ENCODE data around the gene FASTKD1. TPM values are rescaled to one million over a fixed set of nuclear protein-coding genes. Genes with fewer than 3 reads are reported as not detected.
"Not testable (repeated sequence)": the region's sequence is repeated elsewhere in the genome, so short reads cannot be mapped to it uniquely, and the experiment has no call there.

The FASTKD1 gene
- polyA plus RNA-seq, 1 of the 3 experiments (the other 2 are of a cell fraction), result 8.7 TPM

DNA sequence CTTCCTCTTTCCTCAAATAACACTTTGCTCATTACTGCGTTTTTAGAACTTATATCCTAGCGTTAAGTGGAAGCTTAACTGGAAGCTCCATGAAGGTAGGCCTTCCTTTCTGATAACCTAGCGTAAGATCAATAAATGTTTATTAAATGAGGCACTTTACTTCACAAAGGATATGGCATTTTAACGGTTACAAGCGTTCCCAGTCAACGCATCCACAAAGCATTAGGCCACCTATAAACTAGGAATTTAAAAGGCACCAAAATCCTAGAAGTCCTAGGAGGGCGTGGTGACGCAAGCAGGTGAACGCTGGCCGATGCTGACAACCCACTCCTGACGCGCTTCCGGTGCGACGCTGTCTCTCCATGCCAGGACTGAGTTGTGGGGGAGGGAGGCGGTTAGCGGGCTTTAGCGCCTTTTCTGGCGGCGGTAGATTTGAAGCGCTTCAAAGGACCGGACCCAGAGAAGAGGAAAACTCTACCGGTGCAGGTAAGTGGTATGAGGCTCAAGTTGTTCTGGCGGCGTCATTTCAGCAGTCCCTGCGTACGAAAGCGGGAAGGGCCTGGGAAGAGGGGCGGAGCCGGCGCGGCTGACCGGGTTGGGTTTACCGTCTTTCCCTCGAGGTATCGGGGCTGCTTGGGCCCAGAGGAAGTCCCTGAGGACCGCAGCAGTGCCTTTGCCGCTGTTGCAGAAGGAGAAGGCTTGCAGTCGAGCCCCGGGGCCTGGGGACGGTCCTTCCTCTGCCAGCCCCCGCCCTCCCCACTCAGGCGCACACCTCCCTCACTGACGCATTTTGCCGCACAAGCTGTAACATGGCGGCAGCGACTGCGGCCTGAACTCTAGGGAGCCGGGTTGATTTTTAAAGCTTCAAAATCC, 10.6 kb upstream of the FASTKD1 start, which contains the start of gene PPIG (continued):
- TF ChIP-seq, protein P1, sequence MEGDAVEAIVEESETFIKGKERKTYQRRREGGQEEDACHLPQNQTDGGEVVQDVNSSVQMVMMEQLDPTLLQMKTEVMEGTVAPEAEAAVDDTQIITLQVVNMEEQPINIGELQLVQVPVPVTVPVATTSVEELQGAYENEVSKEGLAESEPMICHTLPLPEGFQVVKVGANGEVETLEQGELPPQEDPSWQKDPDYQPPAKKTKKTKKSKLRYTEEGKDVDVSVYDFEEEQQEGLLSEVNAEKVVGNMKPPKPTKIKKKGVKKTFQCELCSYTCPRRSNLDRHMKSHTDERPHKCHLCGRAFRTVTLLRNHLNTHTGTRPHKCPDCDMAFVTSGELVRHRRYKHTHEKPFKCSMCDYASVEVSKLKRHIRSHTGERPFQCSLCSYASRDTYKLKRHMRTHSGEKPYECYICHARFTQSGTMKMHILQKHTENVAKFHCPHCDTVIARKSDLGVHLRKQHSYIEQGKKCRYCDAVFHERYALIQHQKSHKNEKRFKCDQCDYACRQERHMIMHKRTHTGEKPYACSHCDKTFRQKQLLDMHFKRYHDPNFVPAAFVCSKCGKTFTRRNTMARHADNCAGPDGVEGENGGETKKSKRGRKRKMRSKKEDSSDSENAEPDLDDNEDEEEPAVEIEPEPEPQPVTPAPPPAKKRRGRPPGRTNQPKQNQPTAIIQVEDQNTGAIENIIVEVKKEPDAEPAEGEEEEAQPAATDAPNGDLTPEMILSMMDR (IDR thresholded peaks at IDR 0.05), result no peak
- TF ChIP-seq GABPA (IDR thresholded peaks at IDR 0.05; ENCODE audit: low read depth), result peak; percentile 87
- TF ChIP-seq, protein P2, sequence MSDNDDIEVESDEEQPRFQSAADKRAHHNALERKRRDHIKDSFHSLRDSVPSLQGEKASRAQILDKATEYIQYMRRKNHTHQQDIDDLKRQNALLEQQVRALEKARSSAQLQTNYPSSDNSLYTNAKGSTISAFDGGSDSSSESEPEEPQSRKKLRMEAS (IDR thresholded peaks at IDR 0.05; ENCODE audit: low read depth), result peak; percentile 86
- TF ChIP-seq POLR2AphosphoS5 (IDR thresholded peaks at IDR 0.05; ENCODE audit: low read depth, low read length), result peak; percentile 48
- TF ChIP-seq FOXM1 (IDR thresholded peaks at IDR 0.05; ENCODE audit: low read depth), result no peak
- TF ChIP-seq, protein P3, sequence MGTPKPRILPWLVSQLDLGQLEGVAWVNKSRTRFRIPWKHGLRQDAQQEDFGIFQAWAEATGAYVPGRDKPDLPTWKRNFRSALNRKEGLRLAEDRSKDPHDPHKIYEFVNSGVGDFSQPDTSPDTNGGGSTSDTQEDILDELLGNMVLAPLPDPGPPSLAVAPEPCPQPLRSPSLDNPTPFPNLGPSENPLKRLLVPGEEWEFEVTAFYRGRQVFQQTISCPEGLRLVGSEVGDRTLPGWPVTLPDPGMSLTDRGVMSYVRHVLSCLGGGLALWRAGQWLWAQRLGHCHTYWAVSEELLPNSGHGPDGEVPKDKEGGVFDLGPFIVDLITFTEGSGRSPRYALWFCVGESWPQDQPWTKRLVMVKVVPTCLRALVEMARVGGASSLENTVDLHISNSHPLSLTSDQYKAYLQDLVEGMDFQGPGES (IDR thresholded peaks at IDR 0.05; ENCODE audit: low read depth, low read length), result no peak
- TF ChIP-seq JUND (IDR thresholded peaks at IDR 0.05), result no peak; the same call in 1 of the 2 replicates
- peak; percentile 73; the same call in 1 of the 2 replicates for TF ChIP-seq SIN3A (IDR thresholded peaks at IDR 0.05; ENCODE audit: borderline replicate concordance, low read depth, low read length)
- TF ChIP-seq, protein P4, sequence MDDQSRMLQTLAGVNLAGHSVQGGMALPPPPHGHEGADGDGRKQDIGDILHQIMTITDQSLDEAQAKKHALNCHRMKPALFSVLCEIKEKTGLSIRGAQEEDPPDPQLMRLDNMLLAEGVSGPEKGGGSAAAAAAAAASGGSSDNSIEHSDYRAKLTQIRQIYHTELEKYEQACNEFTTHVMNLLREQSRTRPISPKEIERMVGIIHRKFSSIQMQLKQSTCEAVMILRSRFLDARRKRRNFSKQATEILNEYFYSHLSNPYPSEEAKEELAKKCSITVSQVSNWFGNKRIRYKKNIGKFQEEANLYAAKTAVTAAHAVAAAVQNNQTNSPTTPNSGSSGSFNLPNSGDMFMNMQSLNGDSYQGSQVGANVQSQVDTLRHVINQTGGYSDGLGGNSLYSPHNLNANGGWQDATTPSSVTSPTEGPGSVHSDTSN (IDR thresholded peaks at IDR 0.05), result peak; percentile 28; the same call in 1 of the 2 replicates

DNA sequence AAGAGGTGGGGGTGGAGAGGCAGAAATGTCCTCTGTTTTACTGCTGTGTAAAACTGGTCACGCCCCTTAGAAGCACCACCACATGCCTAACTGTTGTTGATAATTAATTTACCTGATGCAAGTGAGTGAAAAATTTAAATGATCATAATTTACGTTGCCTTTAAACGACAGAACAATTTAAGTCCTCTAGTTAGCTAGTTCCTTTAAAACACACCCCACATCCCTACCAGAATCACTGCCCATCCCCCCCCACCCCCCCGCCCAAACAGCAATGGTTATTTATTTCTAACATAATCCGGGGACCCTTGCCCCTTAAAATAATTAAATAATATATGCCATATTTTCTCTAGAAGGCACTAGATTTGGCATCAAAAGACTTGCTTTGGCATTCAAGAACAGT, 9.9 kb upstream of the FASTKD1 start:
- Histone ChIP-seq H3K4me3 (ENCODE audit: low read depth in 2 of 2, low read length in 1 of 2) (no peak overlapping the region; a peak in 1 of 4 replicates), H3K9ac (no peak overlapping the region), H3F3A (replicated peaks; ENCODE audit: insufficient read depth) (peaks cover 7% of the 10 kb centered on the region), H3K27me3 (ENCODE audit: insufficient read depth) (no peaks in the 10 kb centered on the region), H3K27ac (ENCODE audit: low read depth in 2 of 2, low read length in 1 of 2) (no peak overlapping the region), H3K79me2 (ENCODE audit: insufficient read depth) (peaks cover 43% of the 10 kb centered on the region), H3K4me2 (no peak overlapping the region), H2AFZ (ENCODE audit: low read depth) (peak overlapping the region; percentile 92), H3K9me3 (no peaks in the 10 kb centered on the region), H3K4me1 (ENCODE audit: control insufficient read depth in 1 of 2, insufficient read depth in 2 of 2, low read depth in 1 of 2, low read length in 1 of 2) (peaks cover 0 to 2% of the 10 kb centered on the region in 2 experiments; a peak in 2 of 4 replicates), H4K20me1 (ENCODE audit: insufficient read depth) (peaks cover 19% of the 10 kb centered on the region), H3K36me3 (replicated peaks in 1 of 2; ENCODE audit: control insufficient read depth in 1 of 2, insufficient read depth in 2 of 2, low read length in 1 of 2) (peaks cover 0 to 3% of the 10 kb centered on the region in 2 experiments), H3K9me2 (no peaks in the 10 kb centered on the region)
- 97% methylated on average over 5 of the region's 5 CpGs for WGBS (ENCODE audit: low lambda C conversion rate)
- DNase-seq, result no peak
- TF ChIP-seq EP300 (IDR thresholded peaks at IDR 0.05; ENCODE audit: borderline replicate concordance in 1 of 2, low read depth in 1 of 2, low read length in 1 of 2) (no peak), YY1 (IDR thresholded peaks at IDR 0.05; ENCODE audit: low read depth) (no peak), ELF1 (IDR thresholded peaks at IDR 0.05) (no peak), MEF2A (IDR thresholded peaks at IDR 0.05; ENCODE audit: borderline replicate concordance, low read depth) (no peak), TAF1 (IDR thresholded peaks at IDR 0.05; ENCODE audit: borderline replicate concordance, low read depth, low read length) (no peak)
- TF ChIP-seq, protein P3 (IDR thresholded peaks at IDR 0.05; ENCODE audit: low read depth, low read length), result no peak
- POLR2A ChIA-PET, result no interaction called here
- CTCF ChIA-PET, result no interaction called here

DNA sequence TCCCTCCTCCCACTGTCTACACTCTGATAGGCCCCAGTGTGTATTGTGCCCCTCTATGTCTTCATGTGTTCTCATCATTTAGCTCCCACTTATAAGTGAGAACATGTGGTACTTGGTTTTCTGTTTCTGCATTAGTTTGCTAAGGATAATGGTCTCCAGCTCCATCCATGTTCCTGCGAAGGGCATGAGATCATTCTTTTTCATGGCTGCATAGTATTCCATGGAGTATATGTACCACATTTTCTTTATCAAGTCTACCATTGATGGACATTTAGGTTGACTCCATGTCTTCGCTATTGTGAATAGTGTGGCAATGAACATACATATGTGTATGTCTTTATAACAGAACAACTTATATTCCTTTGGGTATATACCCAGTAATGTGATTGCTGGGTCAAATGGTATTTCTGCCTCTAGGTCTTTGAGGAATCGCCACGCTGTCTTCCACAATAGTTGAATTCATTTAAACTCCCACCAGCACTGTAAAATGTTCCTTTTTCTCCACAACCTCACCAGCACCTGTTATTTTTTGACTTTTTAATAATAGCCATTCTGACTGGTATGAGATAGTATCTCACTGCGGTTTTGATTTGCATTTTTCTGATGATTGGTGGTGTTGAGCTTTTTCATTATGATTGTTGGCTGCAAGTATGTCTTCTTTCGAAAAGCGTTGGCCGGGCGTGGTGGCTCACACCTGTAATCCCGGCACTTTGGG, 9.0 kb upstream of the FASTKD1 start:
- 91% methylated on average over 10 of the region's 10 CpGs for WGBS (ENCODE audit: low lambda C conversion rate)
- Histone ChIP-seq H4K20me1 (ENCODE audit: insufficient read depth) (peaks cover 14% of the 10 kb centered on the region), H3K79me2 (ENCODE audit: insufficient read depth) (peaks cover 35% of the 10 kb centered on the region)
- H3K4me2 ChIP-seq; H2AFZ ChIP-seq (ENCODE audit: low read depth); H3K36me3 ChIP-seq (replicated peaks in 1 of 2; ENCODE audit: control insufficient read depth in 1 of 2, insufficient read depth in 2 of 2, low read length in 1 of 2); H3K9me2 ChIP-seq; DNase-seq; H3K9ac ChIP-seq; H3K27ac ChIP-seq (ENCODE audit: low read depth in 2 of 2, low read length in 1 of 2); H3K9me3 ChIP-seq; H3K4me3 ChIP-seq (ENCODE audit: low read depth in 2 of 2, low read length in 1 of 2); CTCF ChIA-PET; POLR2A ChIA-PET; H3K4me1 ChIP-seq (ENCODE audit: control insufficient read depth in 1 of 2, insufficient read depth in 2 of 2, low read depth in 1 of 2, low read length in 1 of 2); H3K27me3 ChIP-seq (ENCODE audit: insufficient read depth); H3F3A ChIP-seq (replicated peaks; ENCODE audit: insufficient read depth): not testable (repeated sequence)

All from SK-N-SH (cell line).